HepG2 (cell line): ENCODE data around the gene EFCAB8. TPM values are rescaled to one million over a fixed set of nuclear protein-coding genes. Genes with fewer than 3 reads are reported as not detected.

ENCODE experiments used
- ATAC-seq: fragments of 200-7000 bp; cut with Tn5 transposase; 3 replicates; pipeline ENCODE4 v1.9.1; 2020; ENCODE audit warnings: mild to moderate bottlenecking, moderate library complexity
- BruUV-seq: library from RNA; stranded (reverse); fragments of 400-500 nt; replicated peaks from 2 replicates; lab custom pipeline; 2021; lab: Mats Ljungman, UMichigan
- CTCF ChIA-PET: fragments of 300-600 bp; formaldehyde crosslinking; extraction: SDS; loops from one replicate; lab custom pipeline; 2021; ENCODE audit warnings: low total read pairs, inconsistent platforms, low intra/inter-chr PET ratio; lab: Yijun Ruan, JAX
- POLR2A ChIA-PET: fragments of 350-600 bp; sonication (Branson Sonifier 250); formaldehyde crosslinking; loops from one replicate; lab custom pipeline; 2020; ENCODE audit warnings: antibody characterized with exemption, inconsistent platforms; lab: Yijun Ruan, JAX
- DNase-seq: peaks from one replicate; pipeline ENCODE4 v3.0.0-alpha.2; 2015; ENCODE audit warnings: low spot score
- FAIRE-seq: peaks from 3 replicates; lab custom pipeline; 2011; peaks lifted over from hg19 to GRCh38; lab: Jason Lieb, UNC
- H2AFZ ChIP-seq: one replicate; pipeline ENCODE4 v1.6.1; 2011; ENCODE audit warnings: low read length, inconsistent platforms
- H3K27ac ChIP-seq: fragments of 300-600 bp; 3 replicates; pipeline ENCODE4 v1.8.0; 2011; ENCODE audit warnings: mixed run types, mild to moderate bottlenecking, mixed read lengths, low read length, inconsistent platforms; ENCODE audit not compliant: insufficient read depth; ENCODE audit errors: extremely low read length
- H3K27me3 ChIP-seq, 2 experiments: fragments of 200-600 bp in 1 of 2; 2 replicates in 1 of 2; 3 replicates in 1 of 2; pipeline versions ENCODE4 v1.6.0 to v1.8.0; 2011; ENCODE audit warnings: low read length in 2 of 2, mild to moderate bottlenecking in 2 of 2, moderate library complexity in 2 of 2, inconsistent platforms in 1 of 2; ENCODE audit not compliant: insufficient read depth in 2 of 2, control insufficient read depth in 1 of 2
- H3K36me3 ChIP-seq, 2 experiments: fragments of 200-600 bp in 1 of 2; replicated peaks in 1 of 2; 2 replicates in 1 of 2; 3 replicates in 1 of 2; pipeline versions ENCODE4 v1.5.1 to v1.8.0; 2011; ENCODE audit warnings: low read length in 2 of 2, inconsistent platforms in 1 of 2; ENCODE audit not compliant: insufficient read depth in 2 of 2, control insufficient read depth in 1 of 2
- H3K4me1 ChIP-seq: 2 replicates; pipeline ENCODE4 v1.5.1; 2012; ENCODE audit warnings: low read length, inconsistent platforms; ENCODE audit not compliant: insufficient read depth
- H3K4me2 ChIP-seq: 2 replicates; pipeline ENCODE4 v1.6.0; 2011; ENCODE audit warnings: low read depth, low read length, inconsistent platforms
- H3K4me3 ChIP-seq, 3 experiments: fragments of 200-600 bp in 1 of 3; sonication (generic), shearing (Covaris generic) in 1 of 3; replicated peaks in 1 of 3; 2 replicates each; pipeline ENCODE4 v1.5.1; 2011 to 2016; ENCODE audit warnings: low read length in 3 of 3, inconsistent platforms in 2 of 3, low read depth in 2 of 3, mild to moderate bottlenecking in 2 of 3, control low read depth in 1 of 3, mixed read lengths in 1 of 3; ENCODE audit not compliant: insufficient read depth in 1 of 3
- H3K79me2 ChIP-seq: one replicate; pipeline ENCODE4 v1.6.1; 2011; ENCODE audit warnings: low read length, inconsistent platforms; ENCODE audit not compliant: insufficient read depth
- H3K9ac ChIP-seq: 2 replicates; pipeline ENCODE4 v1.6.0; 2011; ENCODE audit warnings: mild to moderate bottlenecking, low read depth, low read length, inconsistent platforms; ENCODE audit not compliant: insufficient read depth
- H3K9me3 ChIP-seq: 2 replicates; pipeline ENCODE4 v1.5.1; 2012; ENCODE audit warnings: mild to moderate bottlenecking, low read length
- H4K20me1 ChIP-seq: 2 replicates; pipeline ENCODE4 v1.6.0; 2011; ENCODE audit warnings: inconsistent platforms, mild to moderate bottlenecking, low read length, moderate library complexity; ENCODE audit not compliant: insufficient read depth
- FLYWCH1 ChIP-seq: sonication (generic); formaldehyde crosslinking; IDR thresholded peaks from 2 replicates; pipeline ENCODE4 v1.8.1; 2023; ENCODE audit warnings: mild to moderate bottlenecking, missing genetic modification reagents
- HNRNPH1 ChIP-seq: fragments of 200-400 bp; formaldehyde crosslinking; optimal IDR thresholded peaks from 2 replicates; pipeline ENCODE3; 2017; ENCODE audit warnings: mild to moderate bottlenecking, low read depth, low read length
- NCOA5 ChIP-seq: sonication (generic); formaldehyde crosslinking; IDR thresholded peaks from 2 replicates; pipeline ENCODE4 v1.4.0; 2020; ENCODE audit warnings: missing genetic modification reagents
- ZBTB42 ChIP-seq: sonication (generic); formaldehyde crosslinking; IDR thresholded peaks from 2 replicates; pipeline ENCODE4 v1.5.0; 2020; ENCODE audit warnings: mild to moderate bottlenecking, missing genetic modification reagents
- ZNF12 ChIP-seq: sonication (generic); formaldehyde crosslinking; IDR thresholded peaks from 2 replicates; pipeline ENCODE4 v1.5.0; 2020; ENCODE audit warnings: missing genetic modification reagents
- ZNF235 ChIP-seq: sonication (generic); formaldehyde crosslinking; IDR thresholded peaks from 2 replicates; pipeline ENCODE4 v1.8.1; 2023; ENCODE audit warnings: mild to moderate bottlenecking, missing genetic modification reagents, borderline replicate concordance
- ZNF264 ChIP-seq: sonication (generic); formaldehyde crosslinking; IDR thresholded peaks from 2 replicates; pipeline ENCODE4 v1.4.0; 2020; ENCODE audit warnings: missing genetic modification reagents
- ZNF746 ChIP-seq: sonication (generic); formaldehyde crosslinking; IDR thresholded peaks from 2 replicates; pipeline ENCODE4 v1.8.0; 2022; ENCODE audit warnings: mild to moderate bottlenecking, missing genetic modification reagents
- ZNF878 ChIP-seq: sonication (generic); formaldehyde crosslinking; IDR thresholded peaks from 2 replicates; pipeline ENCODE4 v1.8.1; 2023; ENCODE audit warnings: mild to moderate bottlenecking, missing genetic modification reagents, moderate library complexity
- ZSCAN21 ChIP-seq: sonication (generic); formaldehyde crosslinking; IDR thresholded peaks from 2 replicates; pipeline ENCODE4 v1.8.0; 2022; ENCODE audit warnings: mild to moderate bottlenecking, missing genetic modification reagents, moderate library complexity, borderline replicate concordance
- WGBS: methylation state at CpG from one replicate; pipeline ENCODE4 v1.1.6; 2017; ENCODE audit warnings: low lambda C conversion rate; 5-methylcytosine and 5-hydroxymethylcytosine counted together
- in situ Hi-C: cut with HindIII; loops from 2 replicates; pipeline ENCODE4 v1.10.0; 2017; ENCODE audit warnings: low pct_unique_long_range_greater_than_20kb; ENCODE audit not compliant: extremely low pct_ligation_motif_present
- intact Hi-C: fragments of 100-400 bp; cut with micrococcal nuclease; formaldehyde crosslinking; loops from one replicate; pipeline ENCODE4 v1.10.0; 2022; ENCODE audit not compliant: unreplicated experiment
- polyA plus RNA-seq, 8 experiments: library from polyadenylated mRNA; depleted of rRNA in 3 of 8; stranded (reverse) in 7 of 8; unstranded in 1 of 8; fragments of >200 nt; fragmentation: Illumina TruSeq in 4 of 8; extraction: Trizol in 4 of 8; gene quantifications; 2 replicates each; pipeline versions ENCODE4 v1.2.1 to v1.2.3, GENCODE V29; 2011 to 2016; ENCODE audit warnings: low read depth in 4 of 8, missing spikeins in 1 of 8, mixed read lengths in 1 of 8; ENCODE audit not compliant: insufficient read depth in 1 of 8
- total RNA-seq, 5 experiments: library from RNA; depleted of rRNA; stranded (reverse); fragments of >200 nt; fragmentation: Illumina TruSeq; extraction: Trizol; gene quantifications; 2 replicates each; pipeline ENCODE4 v1.2.3, GENCODE V29; 2016; ENCODE audit warnings: low read depth in 1 of 5
- TF ChIP-seq, protein P1 (sequence below): sonication (generic); formaldehyde crosslinking; IDR thresholded peaks from 2 replicates; pipeline ENCODE4 v1.4.0; 2020; ENCODE audit warnings: missing genetic modification reagents
- TF ChIP-seq, protein P2 (sequence below): IDR thresholded peaks from 2 replicates; pipeline ENCODE4 v1.6.1; 2018; ENCODE audit warnings: missing genetic modification reagents
- TF ChIP-seq, protein P3 (sequence below): sonication (generic); formaldehyde crosslinking; IDR thresholded peaks from 2 replicates; pipeline ENCODE4 v1.4.0; 2020; ENCODE audit warnings: mild to moderate bottlenecking, missing genetic modification reagents, borderline replicate concordance
- TF ChIP-seq, protein P4 (sequence below): sonication (generic); formaldehyde crosslinking; conservative IDR thresholded peaks from 2 replicates; pipeline ENCODE4 v1.4.0; 2020; ENCODE audit warnings: missing genetic modification reagents
- TF ChIP-seq, protein P5 (sequence below): IDR thresholded peaks from 2 replicates; pipeline ENCODE4 v1.6.1; 2016; ENCODE audit warnings: missing genetic modification reagents, missing compliant biosample characterization

The EFCAB8 gene
- total and polyA plus RNA-seq, 2 of the 13 experiments (the other 11 are each of a cell fraction or from before 2014, with no cell fraction given): 0.15 to 0.22 TPM

DNA sequence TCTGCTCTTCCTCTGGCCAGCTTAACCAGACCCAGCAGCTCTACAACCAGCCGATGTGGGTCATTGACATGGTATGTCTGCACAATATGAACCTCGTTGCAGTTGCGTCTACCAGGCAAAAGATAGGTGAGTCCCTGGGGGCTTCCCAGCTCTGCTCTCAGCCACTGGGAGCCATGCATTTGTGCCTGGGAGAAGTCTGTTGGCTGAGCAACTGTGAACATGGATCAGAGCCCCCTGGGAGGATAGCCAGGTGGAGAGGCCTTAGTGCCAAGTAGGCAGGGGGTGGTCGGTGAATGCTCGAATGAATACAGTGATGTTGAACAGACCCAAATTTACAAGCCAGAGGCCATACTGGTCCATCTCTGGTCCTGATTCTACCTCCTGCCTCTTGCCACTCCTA, 30.6 kb downstream of the EFCAB8 start:
- H3K36me3 ChIP-seq: no peaks in the 10 kb centered on the region
- no peak overlapping the region for H3K4me3 ChIP-seq
- no peak overlapping the region for H3K27ac ChIP-seq
- POLR2A ChIA-PET: no interaction called here
- 66% methylated on average over 5 of the region's 5 CpGs for WGBS
- H4K20me1 ChIP-seq: no peaks in the 10 kb centered on the region
- no peak overlapping the region for H3K9ac ChIP-seq
- TF ChIP-seq ZNF878 (no peak), HNRNPH1 (no peak), ZNF746 (CRISPR knock-in tag) (no peak), ZSCAN21 (CRISPR knock-in tag) (no peak), ZBTB42 (no peak), ZNF235 (CRISPR knock-in tag) (no peak), ZNF264 (CRISPR knock-in tag) (no peak), NCOA5 (CRISPR knock-in tag) (no peak), FLYWCH1 (CRISPR knock-in tag) (no peak), ZNF12 (CRISPR knock-in tag) (no peak)
- TF ChIP-seq, protein P1, sequence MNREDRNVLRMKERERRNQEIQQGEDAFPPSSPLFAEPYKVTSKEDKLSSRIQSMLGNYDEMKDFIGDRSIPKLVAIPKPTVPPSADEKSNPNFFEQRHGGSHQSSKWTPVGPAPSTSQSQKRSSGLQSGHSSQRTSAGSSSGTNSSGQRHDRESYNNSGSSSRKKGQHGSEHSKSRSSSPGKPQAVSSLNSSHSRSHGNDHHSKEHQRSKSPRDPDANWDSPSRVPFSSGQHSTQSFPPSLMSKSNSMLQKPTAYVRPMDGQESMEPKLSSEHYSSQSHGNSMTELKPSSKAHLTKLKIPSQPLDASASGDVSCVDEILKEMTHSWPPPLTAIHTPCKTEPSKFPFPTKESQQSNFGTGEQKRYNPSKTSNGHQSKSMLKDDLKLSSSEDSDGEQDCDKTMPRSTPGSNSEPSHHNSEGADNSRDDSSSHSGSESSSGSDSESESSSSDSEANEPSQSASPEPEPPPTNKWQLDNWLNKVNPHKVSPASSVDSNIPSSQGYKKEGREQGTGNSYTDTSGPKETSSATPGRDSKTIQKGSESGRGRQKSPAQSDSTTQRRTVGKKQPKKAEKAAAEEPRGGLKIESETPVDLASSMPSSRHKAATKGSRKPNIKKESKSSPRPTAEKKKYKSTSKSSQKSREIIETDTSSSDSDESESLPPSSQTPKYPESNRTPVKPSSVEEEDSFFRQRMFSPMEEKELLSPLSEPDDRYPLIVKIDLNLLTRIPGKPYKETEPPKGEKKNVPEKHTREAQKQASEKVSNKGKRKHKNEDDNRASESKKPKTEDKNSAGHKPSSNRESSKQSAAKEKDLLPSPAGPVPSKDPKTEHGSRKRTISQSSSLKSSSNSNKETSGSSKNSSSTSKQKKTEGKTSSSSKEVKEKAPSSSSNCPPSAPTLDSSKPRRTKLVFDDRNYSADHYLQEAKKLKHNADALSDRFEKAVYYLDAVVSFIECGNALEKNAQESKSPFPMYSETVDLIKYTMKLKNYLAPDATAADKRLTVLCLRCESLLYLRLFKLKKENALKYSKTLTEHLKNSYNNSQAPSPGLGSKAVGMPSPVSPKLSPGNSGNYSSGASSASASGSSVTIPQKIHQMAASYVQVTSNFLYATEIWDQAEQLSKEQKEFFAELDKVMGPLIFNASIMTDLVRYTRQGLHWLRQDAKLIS (CRISPR knock-in tag): no peak
- TF ChIP-seq, protein P2, sequence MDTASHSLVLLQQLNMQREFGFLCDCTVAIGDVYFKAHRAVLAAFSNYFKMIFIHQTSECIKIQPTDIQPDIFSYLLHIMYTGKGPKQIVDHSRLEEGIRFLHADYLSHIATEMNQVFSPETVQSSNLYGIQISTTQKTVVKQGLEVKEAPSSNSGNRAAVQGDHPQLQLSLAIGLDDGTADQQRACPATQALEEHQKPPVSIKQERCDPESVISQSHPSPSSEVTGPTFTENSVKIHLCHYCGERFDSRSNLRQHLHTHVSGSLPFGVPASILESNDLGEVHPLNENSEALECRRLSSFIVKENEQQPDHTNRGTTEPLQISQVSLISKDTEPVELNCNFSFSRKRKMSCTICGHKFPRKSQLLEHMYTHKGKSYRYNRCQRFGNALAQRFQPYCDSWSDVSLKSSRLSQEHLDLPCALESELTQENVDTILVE (CRISPR knock-in tag): no peak
- TF ChIP-seq, protein P3, sequence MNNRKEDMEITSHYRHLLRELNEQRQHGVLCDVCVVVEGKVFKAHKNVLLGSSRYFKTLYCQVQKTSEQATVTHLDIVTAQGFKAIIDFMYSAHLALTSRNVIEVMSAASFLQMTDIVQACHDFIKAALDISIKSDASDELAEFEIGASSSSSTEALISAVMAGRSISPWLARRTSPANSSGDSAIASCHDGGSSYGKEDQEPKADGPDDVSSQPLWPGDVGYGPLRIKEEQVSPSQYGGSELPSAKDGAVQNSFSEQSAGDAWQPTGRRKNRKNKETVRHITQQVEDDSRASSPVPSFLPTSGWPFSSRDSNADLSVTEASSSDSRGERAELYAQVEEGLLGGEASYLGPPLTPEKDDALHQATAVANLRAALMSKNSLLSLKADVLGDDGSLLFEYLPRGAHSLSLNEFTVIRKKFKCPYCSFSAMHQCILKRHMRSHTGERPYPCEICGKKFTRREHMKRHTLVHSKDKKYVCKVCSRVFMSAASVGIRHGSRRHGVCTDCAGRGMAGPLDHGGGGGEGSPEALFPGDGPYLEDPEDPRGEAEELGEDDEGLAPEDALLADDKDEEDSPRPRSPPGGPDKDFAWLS: no peak
- TF ChIP-seq, protein P4, sequence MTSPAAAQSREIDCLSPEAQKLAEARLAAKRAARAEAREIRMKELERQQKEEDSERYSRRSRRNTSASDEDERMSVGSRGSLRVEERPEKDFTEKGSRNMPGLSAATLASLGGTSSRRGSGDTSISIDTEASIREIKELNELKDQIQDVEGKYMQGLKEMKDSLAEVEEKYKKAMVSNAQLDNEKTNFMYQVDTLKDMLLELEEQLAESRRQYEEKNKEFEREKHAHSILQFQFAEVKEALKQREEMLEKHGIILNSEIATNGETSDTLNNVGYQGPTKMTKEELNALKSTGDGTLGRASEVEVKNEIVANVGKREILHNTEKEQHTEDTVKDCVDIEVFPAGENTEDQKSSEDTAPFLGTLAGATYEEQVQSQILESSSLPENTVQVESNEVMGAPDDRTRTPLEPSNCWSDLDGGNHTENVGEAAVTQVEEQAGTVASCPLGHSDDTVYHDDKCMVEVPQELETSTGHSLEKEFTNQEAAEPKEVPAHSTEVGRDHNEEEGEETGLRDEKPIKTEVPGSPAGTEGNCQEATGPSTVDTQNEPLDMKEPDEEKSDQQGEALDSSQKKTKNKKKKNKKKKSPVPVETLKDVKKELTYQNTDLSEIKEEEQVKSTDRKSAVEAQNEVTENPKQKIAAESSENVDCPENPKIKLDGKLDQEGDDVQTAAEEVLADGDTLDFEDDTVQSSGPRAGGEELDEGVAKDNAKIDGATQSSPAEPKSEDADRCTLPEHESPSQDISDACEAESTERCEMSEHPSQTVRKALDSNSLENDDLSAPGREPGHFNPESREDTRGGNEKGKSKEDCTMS: no peak
- TF ChIP-seq, protein P5, sequence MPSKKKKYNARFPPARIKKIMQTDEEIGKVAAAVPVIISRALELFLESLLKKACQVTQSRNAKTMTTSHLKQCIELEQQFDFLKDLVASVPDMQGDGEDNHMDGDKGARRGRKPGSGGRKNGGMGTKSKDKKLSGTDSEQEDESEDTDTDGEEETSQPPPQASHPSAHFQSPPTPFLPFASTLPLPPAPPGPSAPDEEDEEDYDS (CRISPR knock-in tag): no peak
- no peaks in the 10 kb centered on the region for H3K9me3 ChIP-seq
- H3K4me2 ChIP-seq: no peak overlapping the region
- intact Hi-C loops (no loop called here), in situ Hi-C loops (no loop called here)
- H2AFZ ChIP-seq: no peak overlapping the region
- CTCF ChIA-PET: no interaction called here
- no peaks in the 10 kb centered on the region for H3K4me1 ChIP-seq
- peaks cover 5 to 8% of the 10 kb centered on the region in 2 experiments; a peak in 2 of 5 replicates for H3K27me3 ChIP-seq
- no peak for DNase-seq
- BruUV-seq: no TSS peak
- ATAC-seq: no peak
- H3K79me2 ChIP-seq: no peaks in the 10 kb centered on the region
- no peak for FAIRE-seq
